ENCODE measurements around the gene ZNG1A. TPM values are rescaled to one million over a fixed set of nuclear protein-coding genes. Genes with fewer than 3 reads are reported as not detected.
"Not testable (repeated sequence)": the region's sequence is repeated elsewhere in the genome, so short reads cannot be mapped to it uniquely, and the experiment has no call there.

ZNG1A gene
- total and polyA plus RNA-seq, 2 donors (not counting 1 experiment from before 2014, with no cell fraction given) = 14.0 to 59.9 TPM

- H2AFZ ChIP-seq (ENCODE audit: insufficient read depth, low read depth, low read length, poor library complexity, severe bottlenecking); H3K9me3 ChIP-seq (ENCODE audit: control extremely low read depth in 1 of 3, control insufficient read depth in 2 of 3, insufficient read depth in 1 of 3, low read length in 2 of 3); H4K20me1 ChIP-seq (ENCODE audit: control insufficient read depth, insufficient read depth, low read length, poor library complexity, severe bottlenecking); H3K9me3 Mint-ChIP-seq (ENCODE audit: insufficient read depth); CTCF ChIA-PET; H3K4me3 Mint-ChIP-seq; H3K4me3 ChIP-seq (ENCODE audit: control extremely low read depth in 1 of 5, extremely low read depth in 1 of 5, insufficient read depth in 1 of 5, low read depth in 2 of 5, low read length in 4 of 5); H3K36me3 ChIP-seq (replicated peaks in 1 of 2; ENCODE audit: control extremely low read depth in 1 of 2, control insufficient read depth in 1 of 2, extremely low read depth in 1 of 2, insufficient read depth in 2 of 2, low read length in 1 of 2); H3K27ac ChIP-seq (ENCODE audit: low read length in 2 of 2); H3K4me1 Mint-ChIP-seq; H3K79me2 ChIP-seq (ENCODE audit: control insufficient read depth, insufficient read depth, low read length); H3K4me1 ChIP-seq (ENCODE audit: control insufficient read depth in 2 of 2, insufficient read depth in 2 of 2, low read length in 2 of 2); H3K27me3 ChIP-seq (replicated peaks in 1 of 4; ENCODE audit: control extremely low read depth in 1 of 4, control insufficient read depth in 3 of 4, insufficient read depth in 4 of 4, low read length in 3 of 4); ATAC-seq (ENCODE audit: low read depth); H3K4me2 ChIP-seq (replicated peaks; ENCODE audit: low read depth, low read length, poor library complexity, severe bottlenecking); POLR2A ChIA-PET; intact Hi-C loops (cut with micrococcal nuclease); H3K27me3 Mint-ChIP-seq; H3K9ac ChIP-seq (ENCODE audit: low read length); DNase-seq; H3K27ac Mint-ChIP-seq: not testable (repeated sequence)
- WGBS (ENCODE audit: insufficient coverage) = no CpG with 5 or more reads among the region's 3 CpGs
Observed at GRCh38 chr9:169757-170156, 9.1 kb downstream of the ZNG1A start.

GRCh38 chr9:159871-160270 is 19.0 kb downstream of the ZNG1A start:
- H3K4me2 ChIP-seq (replicated peaks; ENCODE audit: low read depth, low read length, poor library complexity, severe bottlenecking); H3K27ac ChIP-seq (ENCODE audit: low read length in 2 of 2); H4K20me1 ChIP-seq (ENCODE audit: control insufficient read depth, insufficient read depth, low read length, poor library complexity, severe bottlenecking); H3K27ac Mint-ChIP-seq; H3K36me3 ChIP-seq (replicated peaks in 1 of 2; ENCODE audit: control extremely low read depth in 1 of 2, control insufficient read depth in 1 of 2, extremely low read depth in 1 of 2, insufficient read depth in 2 of 2, low read length in 1 of 2); intact Hi-C loops (cut with micrococcal nuclease); ATAC-seq (ENCODE audit: low read depth); CTCF ChIA-PET; H3K27me3 ChIP-seq (replicated peaks in 1 of 4; ENCODE audit: control extremely low read depth in 1 of 4, control insufficient read depth in 3 of 4, insufficient read depth in 4 of 4, low read length in 3 of 4); H3K4me1 ChIP-seq (ENCODE audit: control insufficient read depth in 2 of 2, insufficient read depth in 2 of 2, low read length in 2 of 2); DNase-seq; H3K9me3 ChIP-seq (ENCODE audit: control extremely low read depth in 1 of 3, control insufficient read depth in 2 of 3, insufficient read depth in 1 of 3, low read length in 2 of 3); H3K79me2 ChIP-seq (ENCODE audit: control insufficient read depth, insufficient read depth, low read length); H3K27me3 Mint-ChIP-seq; H2AFZ ChIP-seq (ENCODE audit: insufficient read depth, low read depth, low read length, poor library complexity, severe bottlenecking); H3K4me3 Mint-ChIP-seq; H3K9ac ChIP-seq (ENCODE audit: low read length); H3K9me3 Mint-ChIP-seq (ENCODE audit: insufficient read depth); POLR2A ChIA-PET; H3K4me3 ChIP-seq (ENCODE audit: control extremely low read depth in 1 of 5, extremely low read depth in 1 of 5, insufficient read depth in 1 of 5, low read depth in 2 of 5, low read length in 4 of 5); H3K4me1 Mint-ChIP-seq: not testable (repeated sequence)
- no CpG with 5 or more reads among the region's 1 CpG for WGBS (ENCODE audit: insufficient coverage)

GRCh38 chr9:151173-151572 is 27.7 kb downstream of the ZNG1A start:
- H3K27ac Mint-ChIP-seq; H3K9ac ChIP-seq (ENCODE audit: low read length); H3K27ac ChIP-seq (ENCODE audit: low read length in 2 of 2); H3K4me3 Mint-ChIP-seq; intact Hi-C loops (cut with micrococcal nuclease); CTCF ChIA-PET; H3K4me1 Mint-ChIP-seq; H3K36me3 ChIP-seq (replicated peaks in 1 of 2; ENCODE audit: control extremely low read depth in 1 of 2, control insufficient read depth in 1 of 2, extremely low read depth in 1 of 2, insufficient read depth in 2 of 2, low read length in 1 of 2); DNase-seq; H3K27me3 Mint-ChIP-seq; H3K79me2 ChIP-seq (ENCODE audit: control insufficient read depth, insufficient read depth, low read length); H3K4me2 ChIP-seq (replicated peaks; ENCODE audit: low read depth, low read length, poor library complexity, severe bottlenecking); H3K27me3 ChIP-seq (replicated peaks in 1 of 4; ENCODE audit: control extremely low read depth in 1 of 4, control insufficient read depth in 3 of 4, insufficient read depth in 4 of 4, low read length in 3 of 4); H3K4me3 ChIP-seq (ENCODE audit: control extremely low read depth in 1 of 5, extremely low read depth in 1 of 5, insufficient read depth in 1 of 5, low read depth in 2 of 5, low read length in 4 of 5); H4K20me1 ChIP-seq (ENCODE audit: control insufficient read depth, insufficient read depth, low read length, poor library complexity, severe bottlenecking); H2AFZ ChIP-seq (ENCODE audit: insufficient read depth, low read depth, low read length, poor library complexity, severe bottlenecking); H3K4me1 ChIP-seq (ENCODE audit: control insufficient read depth in 2 of 2, insufficient read depth in 2 of 2, low read length in 2 of 2); H3K9me3 ChIP-seq (ENCODE audit: control extremely low read depth in 1 of 3, control insufficient read depth in 2 of 3, insufficient read depth in 1 of 3, low read length in 2 of 3); ATAC-seq (ENCODE audit: low read depth); H3K9me3 Mint-ChIP-seq (ENCODE audit: insufficient read depth); POLR2A ChIA-PET: not testable (repeated sequence)

GRCh38 chr9:139880-140279 is 39.0 kb downstream of the ZNG1A start:
- DNase-seq; POLR2A ChIA-PET; H3K4me3 Mint-ChIP-seq; H3K79me2 ChIP-seq (ENCODE audit: control insufficient read depth, insufficient read depth, low read length); H3K9ac ChIP-seq (ENCODE audit: low read length); H4K20me1 ChIP-seq (ENCODE audit: control insufficient read depth, insufficient read depth, low read length, poor library complexity, severe bottlenecking); ATAC-seq (ENCODE audit: low read depth); intact Hi-C loops (cut with micrococcal nuclease); H3K36me3 ChIP-seq (replicated peaks in 1 of 2; ENCODE audit: control extremely low read depth in 1 of 2, control insufficient read depth in 1 of 2, extremely low read depth in 1 of 2, insufficient read depth in 2 of 2, low read length in 1 of 2); H3K4me3 ChIP-seq (ENCODE audit: control extremely low read depth in 1 of 5, extremely low read depth in 1 of 5, insufficient read depth in 1 of 5, low read depth in 2 of 5, low read length in 4 of 5); H3K27ac ChIP-seq (ENCODE audit: low read length in 2 of 2); H3K9me3 Mint-ChIP-seq (ENCODE audit: insufficient read depth); CTCF ChIA-PET; H3K27me3 Mint-ChIP-seq; H3K27ac Mint-ChIP-seq; H3K4me1 ChIP-seq (ENCODE audit: control insufficient read depth in 2 of 2, insufficient read depth in 2 of 2, low read length in 2 of 2); H3K9me3 ChIP-seq (ENCODE audit: control extremely low read depth in 1 of 3, control insufficient read depth in 2 of 3, insufficient read depth in 1 of 3, low read length in 2 of 3); H3K4me2 ChIP-seq (replicated peaks; ENCODE audit: low read depth, low read length, poor library complexity, severe bottlenecking); H3K4me1 Mint-ChIP-seq; H2AFZ ChIP-seq (ENCODE audit: insufficient read depth, low read depth, low read length, poor library complexity, severe bottlenecking); H3K27me3 ChIP-seq (replicated peaks in 1 of 4; ENCODE audit: control extremely low read depth in 1 of 4, control insufficient read depth in 3 of 4, insufficient read depth in 4 of 4, low read length in 3 of 4): not testable (repeated sequence)
- WGBS (ENCODE audit: insufficient coverage) = 97% methylated on average over 7 of the region's 17 CpGs
